Activated CD8-positive, alpha-beta memory T cell treated with anti-CD3 and anti-CD28 coated beads for 24 hours (primary cell): Measurements from ENCODE around the gene ATP5F1E.
A peak's percentile ranks its signal among the peaks of the same experiment; 100 is the strongest.

Source experiments
- DNase-seq: peaks from one replicate; pipeline ENCODE4 v3.0.0-alpha.2; 2020

Gene ATP5F1E

GRCh38 chr20:58987790-58988564 lies 44.2 kb downstream of the ATP5F1E start:
- peak; percentile 30 for DNase-seq

DNA sequence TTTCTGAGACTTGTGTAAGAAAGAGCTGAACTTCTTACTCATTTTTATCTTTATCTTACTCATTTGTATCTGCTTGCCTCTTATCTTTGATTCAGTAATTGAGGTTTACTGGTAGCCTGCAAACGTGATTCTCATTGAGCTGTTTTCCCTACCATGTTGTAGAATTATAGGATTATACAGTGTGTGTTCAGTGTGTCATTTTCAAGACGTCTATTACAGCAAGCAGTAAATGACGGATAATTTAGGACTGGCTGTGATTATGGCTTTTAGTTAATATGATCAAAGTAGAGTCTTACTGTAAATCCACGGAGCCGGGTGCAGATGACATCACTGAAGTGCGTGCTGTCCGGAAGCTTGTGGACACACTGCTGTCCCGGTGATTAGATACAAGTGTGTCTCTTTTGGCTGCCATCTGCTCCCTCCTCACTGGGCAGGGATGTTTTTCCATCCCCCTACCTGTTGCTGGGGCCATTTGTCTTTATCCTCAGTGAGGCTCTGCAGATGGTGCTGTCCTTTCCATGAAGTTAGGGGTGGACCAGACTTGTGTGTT lies 45.1 kb downstream of the ATP5F1E start:
- DNase-seq, result peak; percentile 19

GRCh38 chr20:58986286-58986967 lies 45.7 kb downstream of the ATP5F1E start:
- peak; percentile 11 for DNase-seq

DNA sequence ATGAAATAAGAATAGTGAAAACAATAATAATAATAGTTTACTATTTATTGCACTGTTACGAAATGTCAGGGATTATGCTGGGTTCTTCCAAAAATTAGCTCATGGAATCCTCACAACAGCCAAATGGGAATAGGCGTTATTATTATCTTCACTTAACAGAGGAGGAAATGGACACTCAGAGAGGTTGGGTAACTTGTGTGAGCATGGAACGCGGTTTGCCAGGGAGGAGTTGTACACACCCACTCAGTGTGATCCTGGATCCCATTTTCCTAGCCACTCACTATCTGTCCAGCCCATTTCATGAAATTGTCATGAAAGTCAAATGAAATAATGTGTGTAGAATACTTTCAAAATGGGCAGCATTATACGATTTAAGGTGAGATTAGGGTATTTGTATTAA lies 46.5 kb downstream of the ATP5F1E start:
- no peak for DNase-seq

GRCh38 chr20:58984691-58985090 lies 47.4 kb downstream of the ATP5F1E start:
- peak; percentile 47 for DNase-seq

- DNase-seq, result peak; percentile 35
Observed at GRCh38 chr20:58983115-58983468, 49.0 kb downstream of the ATP5F1E start.

DNA sequence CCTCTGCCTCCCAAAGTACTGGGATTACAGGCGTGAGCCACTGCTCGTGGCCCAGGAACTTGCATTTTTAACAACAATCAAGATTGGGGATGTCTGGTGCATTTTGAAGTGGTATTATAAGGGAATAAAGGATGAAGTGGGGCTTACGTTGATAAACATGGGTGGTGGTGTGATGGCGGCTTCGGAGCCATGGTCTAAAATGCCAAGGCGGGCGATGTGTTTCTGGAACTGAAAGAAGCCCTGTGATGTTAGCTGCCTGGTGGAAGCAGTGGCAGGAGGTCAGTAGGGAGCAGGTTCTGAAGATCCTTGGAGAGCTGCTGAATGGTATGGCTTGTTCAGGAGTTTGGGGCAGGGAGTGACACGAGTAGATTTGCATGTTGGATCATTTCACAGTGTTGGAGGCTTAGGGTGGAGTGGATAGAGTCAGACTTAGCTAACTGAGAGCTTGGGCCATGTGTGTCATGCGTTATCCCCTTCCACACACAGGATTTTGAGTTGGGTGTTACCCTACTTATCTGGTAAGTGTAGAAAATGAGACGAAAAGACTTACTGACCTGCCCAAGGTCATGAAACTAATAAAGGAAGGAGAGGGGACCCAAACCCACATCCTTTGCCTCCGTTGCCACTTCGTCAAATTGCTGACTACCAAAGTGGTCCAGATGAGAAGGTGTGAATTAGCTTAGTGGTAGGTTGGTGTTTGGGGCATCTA lies 49.6 kb downstream of the ATP5F1E start:
- DNase-seq, result peak; percentile 56

DNA sequence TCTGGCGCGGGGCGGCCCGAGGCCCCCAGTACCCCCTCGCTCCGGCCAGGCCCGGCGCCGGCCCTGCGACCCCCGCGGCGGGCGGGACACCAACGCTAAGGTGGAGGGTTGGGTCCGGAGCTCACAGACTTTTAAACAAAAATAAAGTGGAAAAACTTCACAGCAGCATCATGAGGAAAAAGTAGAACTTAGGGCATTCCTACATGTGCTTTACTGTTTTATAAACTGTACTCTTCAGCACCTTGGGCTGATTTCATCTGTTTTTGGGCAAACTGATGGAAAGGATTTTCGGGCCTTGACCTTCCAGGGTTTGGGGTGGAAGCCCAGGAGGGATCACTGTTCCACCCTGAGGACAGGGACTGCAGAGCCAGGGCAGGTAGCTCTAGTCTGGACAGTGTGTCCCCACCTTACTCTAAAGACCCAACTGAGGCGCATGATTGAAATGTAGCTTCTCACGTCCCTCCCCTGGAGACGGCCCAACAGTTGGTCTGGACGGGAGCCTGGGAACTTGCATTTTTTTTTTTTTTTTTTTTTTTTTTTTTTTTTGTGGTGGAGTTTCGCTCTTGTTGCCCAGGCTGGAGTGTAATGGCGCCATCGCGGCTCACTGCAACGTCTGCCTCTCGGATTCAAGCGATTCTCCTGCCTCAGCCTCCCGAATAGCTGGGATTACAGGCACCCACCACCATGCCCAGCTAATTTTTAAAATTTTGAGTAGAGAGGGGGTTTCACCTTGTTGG lies 50.3 kb downstream of the ATP5F1E start:
- DNase-seq, result peak; percentile 73

DNA sequence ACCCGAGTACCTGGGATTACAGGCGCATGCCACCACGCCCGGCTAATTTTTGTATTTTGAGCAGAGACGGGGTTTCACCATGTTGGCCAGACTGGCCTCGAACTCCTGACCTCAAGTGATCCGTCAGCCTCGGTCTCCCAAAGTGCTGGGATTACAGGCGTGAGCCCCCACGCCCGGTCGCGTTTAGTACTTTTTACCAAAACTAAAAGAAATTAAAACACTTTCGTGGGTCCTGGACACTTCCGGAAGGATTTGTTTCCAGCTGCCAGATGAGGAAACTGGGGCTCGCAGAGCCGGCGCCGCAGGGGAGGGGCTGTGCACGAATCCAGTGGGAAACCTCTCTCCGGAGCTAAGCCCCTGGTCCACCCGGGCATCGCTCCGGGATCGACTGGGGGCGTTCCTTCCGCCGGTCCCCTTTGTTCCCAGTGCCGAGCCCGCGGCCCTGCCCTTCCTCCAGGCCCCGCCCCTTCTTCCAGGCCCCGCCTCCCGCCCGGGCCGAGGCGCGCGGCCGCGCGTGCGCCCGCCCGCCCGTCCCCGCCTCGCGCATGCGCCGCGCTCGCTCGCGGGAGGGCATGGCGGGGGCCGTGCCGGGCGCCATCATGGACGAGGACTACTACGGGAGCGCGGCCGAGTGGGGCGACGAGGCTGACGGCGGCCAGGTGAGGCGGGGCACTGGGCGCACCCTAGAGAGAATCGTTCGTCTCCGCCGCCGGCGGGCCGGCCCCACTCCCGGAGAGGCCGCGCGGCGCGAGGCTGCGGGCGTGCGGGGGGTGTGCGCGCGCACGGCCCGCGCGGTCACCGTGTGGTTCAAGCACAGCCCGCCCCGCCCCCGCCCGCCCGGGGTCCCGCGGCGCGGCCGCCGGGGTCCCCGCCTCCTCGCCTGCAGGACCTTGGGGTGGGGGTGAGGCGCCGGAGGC lies 51.2 kb downstream of the ATP5F1E start, which contains the start of gene NELFCD:
Gene NELFCD, plus strand, starts transcription at position 546 of the 917 bp plus-strand sequence. Its CDS starts 54 bp downstream, at position 600.
- peak; percentile 96 for DNase-seq

DNA sequence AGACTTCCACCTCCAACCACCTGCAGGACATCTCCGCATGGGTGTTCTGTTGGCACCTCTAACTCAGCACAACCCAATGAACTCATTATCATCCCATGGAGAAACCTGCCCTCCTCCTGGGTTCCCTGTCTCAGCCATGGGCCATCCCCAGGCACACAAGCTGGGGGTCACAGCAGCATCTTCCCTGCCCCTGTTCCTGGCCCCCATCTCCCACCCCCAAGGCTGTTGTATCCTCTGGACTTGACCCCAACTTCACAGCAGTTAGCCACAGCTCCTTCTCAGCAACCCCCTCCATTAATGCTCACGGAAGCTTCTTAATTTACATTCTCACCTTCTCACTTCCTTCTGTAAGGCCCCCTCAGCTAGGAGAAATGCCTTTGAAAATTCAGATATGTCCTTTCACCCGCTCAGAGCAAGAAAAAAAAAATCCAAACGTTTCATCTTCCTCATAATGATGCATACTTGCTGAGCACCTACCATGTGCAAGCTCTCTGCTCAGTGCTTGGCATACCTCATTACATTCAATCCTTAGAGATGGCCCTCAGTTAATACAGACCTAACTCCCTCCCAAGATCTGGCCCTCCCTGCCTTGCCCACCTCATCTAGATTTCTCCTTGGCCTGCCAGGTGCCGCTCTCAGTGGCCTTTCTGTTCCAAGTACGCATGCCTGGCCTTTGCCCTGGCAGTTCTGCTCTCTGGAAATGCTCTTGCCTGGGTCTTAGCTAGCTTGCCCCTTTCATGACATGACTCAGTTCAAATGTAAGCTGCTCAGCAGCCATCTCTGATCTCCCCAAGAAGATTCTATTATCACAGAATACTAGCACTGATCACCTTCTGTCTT lies 53.6 kb downstream of the ATP5F1E start:
- DNase-seq, result peak; percentile 32

- peak; percentile 33 for DNase-seq
Observed at GRCh38 chr20:58976061-58976730, 55.9 kb downstream of the ATP5F1E start.
